SU-DHL-6 (cell line): ENCODE results near the gene ETNK2.

Experiments
- H2AFZ ChIP-seq: fragments of 200-600 bp; sonication (generic); 2 replicates; pipeline ENCODE4 v1.6.1; 2014; ENCODE audit warnings: low read depth, mild to moderate bottlenecking, moderate library complexity, mixed read lengths, antibody characterized with exemption, low read length; ENCODE audit not compliant: severe bottlenecking
- H3F3A ChIP-seq: fragments of 200-600 bp; shearing (Covaris generic); 2 replicates; pipeline ENCODE4 v1.6.0; 2016; ENCODE audit warnings: antibody characterized with exemption, mild to moderate bottlenecking; ENCODE audit not compliant: insufficient read depth
- H3K27ac ChIP-seq: fragments of 200-600 bp; sonication (generic); 2 replicates; pipeline ENCODE4 v1.5.1; 2016; ENCODE audit warnings: low read depth, mild to moderate bottlenecking, low read length, moderate library complexity, mixed read lengths
- H3K27me3 ChIP-seq: fragments of 200-600 bp; sonication (generic), shearing (Covaris generic); 2 replicates; pipeline ENCODE4 v1.6.0; 2014; ENCODE audit warnings: mild to moderate bottlenecking, low read length
- H3K36me3 ChIP-seq: fragments of 200-600 bp; sonication (generic); 2 replicates; pipeline ENCODE4 v1.6.1; 2014; ENCODE audit warnings: mild to moderate bottlenecking, low read length, mixed read lengths
- H3K4me2 ChIP-seq: fragments of 300-600, 200-600 bp; shearing (Covaris generic), sonication (generic); 2 replicates; pipeline ENCODE4 v1.6.0; 2014; ENCODE audit warnings: low read length, low read depth, mild to moderate bottlenecking; ENCODE audit not compliant: poor library complexity, severe bottlenecking
- H3K4me3 ChIP-seq: fragments of 200-600 bp; sonication (generic); 2 replicates; pipeline ENCODE4 v1.5.1; 2014; ENCODE audit warnings: antibody characterized with exemption, low read length, mild to moderate bottlenecking, mixed read lengths; ENCODE audit not compliant: insufficient read depth, poor library complexity, severe bottlenecking
- H3K79me2 ChIP-seq: fragments of 200-600 bp; sonication (generic); 2 replicates; pipeline ENCODE4 v1.6.1; 2014; ENCODE audit warnings: mild to moderate bottlenecking, low read length, moderate library complexity; ENCODE audit not compliant: insufficient read depth
- H3K9ac ChIP-seq: fragments of 200-600 bp; sonication (generic); 2 replicates; pipeline ENCODE4 v1.7.0; 2014; ENCODE audit warnings: mild to moderate bottlenecking, low read length
- H3K9me2 ChIP-seq: fragments of 200-600 bp; sonication (generic); replicated peaks from 2 replicates; pipeline ENCODE4 v1.6.1; 2014; ENCODE audit warnings: low read length; ENCODE audit not compliant: insufficient read depth
- H3K9me3 ChIP-seq: fragments of 200-600 bp; sonication (generic); 2 replicates; pipeline ENCODE4 v1.6.1; 2014; ENCODE audit warnings: low read length, mixed read lengths; ENCODE audit not compliant: insufficient read depth
- H4K20me1 ChIP-seq: fragments of 200-600 bp; sonication (generic); 2 replicates; pipeline ENCODE4 v1.6.1; 2014; ENCODE audit warnings: low read depth, mild to moderate bottlenecking, antibody characterized with exemption, low read length, moderate library complexity, mixed read lengths
- EZH2phosphoT487 ChIP-seq: fragments of 200-600 bp; sonication (generic), shearing (Covaris generic); conservative IDR thresholded peaks from 2 replicates; pipeline ENCODE4 v1.6.1; 2018; ENCODE audit warnings: mild to moderate bottlenecking, antibody characterized with exemption, low read length, moderate library complexity, mixed read lengths
- TF ChIP-seq, protein P1 (sequence below): fragments of 200-600 bp; sonication (generic); IDR thresholded peaks from one replicate; pipeline ENCODE4 v1.5.1; 2017; ENCODE audit warnings: antibody characterized with exemption, mild to moderate bottlenecking, low read length, moderate library complexity; ENCODE audit not compliant: insufficient read depth, poor library complexity, severe bottlenecking

ETNK2 gene

DNA sequence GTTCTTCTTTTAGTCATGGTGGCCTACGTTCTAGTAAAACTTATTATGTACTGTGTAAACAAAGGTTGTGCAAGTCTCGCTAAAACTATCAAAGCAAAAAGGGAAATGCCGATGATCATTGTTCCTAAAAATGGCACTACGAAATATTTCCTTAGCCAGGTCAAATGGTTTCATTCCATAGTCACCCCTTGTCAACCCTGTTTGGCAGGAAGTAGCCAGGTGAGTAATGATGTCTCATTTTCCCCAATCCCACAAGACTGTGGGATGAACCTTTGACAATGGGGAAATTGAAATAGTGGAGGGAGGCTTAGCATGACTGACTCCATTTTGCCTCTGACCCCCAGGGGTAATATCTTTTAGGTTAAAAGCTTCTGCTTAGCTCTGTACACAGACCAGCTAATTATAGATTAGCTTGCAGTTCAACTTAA lies 19.9 kb upstream of the ETNK2 start:
- Histone ChIP-seq H3K79me2 (no peaks in the 10 kb centered on the region), H3K36me3 (no peaks in the 10 kb centered on the region), H3K4me2 (no peak overlapping the region), H3K27ac (no peak overlapping the region), H3K4me3 (no peak overlapping the region), H3K9ac (no peak overlapping the region), H3K27me3 (no peaks in the 10 kb centered on the region), H3F3A (no peaks in the 10 kb centered on the region), H4K20me1 (no peaks in the 10 kb centered on the region), H2AFZ (no peak overlapping the region), H3K9me2 (no peaks in the 10 kb centered on the region), H3K9me3 (peaks cover 23% of the 10 kb centered on the region; the same call in 1 of the 2 replicates)
- TF ChIP-seq, protein P1, sequence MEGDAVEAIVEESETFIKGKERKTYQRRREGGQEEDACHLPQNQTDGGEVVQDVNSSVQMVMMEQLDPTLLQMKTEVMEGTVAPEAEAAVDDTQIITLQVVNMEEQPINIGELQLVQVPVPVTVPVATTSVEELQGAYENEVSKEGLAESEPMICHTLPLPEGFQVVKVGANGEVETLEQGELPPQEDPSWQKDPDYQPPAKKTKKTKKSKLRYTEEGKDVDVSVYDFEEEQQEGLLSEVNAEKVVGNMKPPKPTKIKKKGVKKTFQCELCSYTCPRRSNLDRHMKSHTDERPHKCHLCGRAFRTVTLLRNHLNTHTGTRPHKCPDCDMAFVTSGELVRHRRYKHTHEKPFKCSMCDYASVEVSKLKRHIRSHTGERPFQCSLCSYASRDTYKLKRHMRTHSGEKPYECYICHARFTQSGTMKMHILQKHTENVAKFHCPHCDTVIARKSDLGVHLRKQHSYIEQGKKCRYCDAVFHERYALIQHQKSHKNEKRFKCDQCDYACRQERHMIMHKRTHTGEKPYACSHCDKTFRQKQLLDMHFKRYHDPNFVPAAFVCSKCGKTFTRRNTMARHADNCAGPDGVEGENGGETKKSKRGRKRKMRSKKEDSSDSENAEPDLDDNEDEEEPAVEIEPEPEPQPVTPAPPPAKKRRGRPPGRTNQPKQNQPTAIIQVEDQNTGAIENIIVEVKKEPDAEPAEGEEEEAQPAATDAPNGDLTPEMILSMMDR = no peak
- TF ChIP-seq EZH2phosphoT487 = no peak

- Histone ChIP-seq H3K9ac (no peak overlapping the region), H3K9me3 (peaks cover 23% of the 10 kb centered on the region; the same call in 1 of the 2 replicates), H3K27me3 (no peaks in the 10 kb centered on the region), H3K79me2 (no peaks in the 10 kb centered on the region), H3K4me2 (no peak overlapping the region), H3K4me3 (no peak overlapping the region), H3K9me2 (no peaks in the 10 kb centered on the region), H2AFZ (no peak overlapping the region), H4K20me1 (no peaks in the 10 kb centered on the region), H3F3A (no peaks in the 10 kb centered on the region), H3K27ac (no peak overlapping the region), H3K36me3 (no peaks in the 10 kb centered on the region)
- TF ChIP-seq EZH2phosphoT487 = no peak
- TF ChIP-seq, protein P1 = no peak
Observed at GRCh38 chr1:204170494-204171155, 18.8 kb upstream of the ETNK2 start.

DNA sequence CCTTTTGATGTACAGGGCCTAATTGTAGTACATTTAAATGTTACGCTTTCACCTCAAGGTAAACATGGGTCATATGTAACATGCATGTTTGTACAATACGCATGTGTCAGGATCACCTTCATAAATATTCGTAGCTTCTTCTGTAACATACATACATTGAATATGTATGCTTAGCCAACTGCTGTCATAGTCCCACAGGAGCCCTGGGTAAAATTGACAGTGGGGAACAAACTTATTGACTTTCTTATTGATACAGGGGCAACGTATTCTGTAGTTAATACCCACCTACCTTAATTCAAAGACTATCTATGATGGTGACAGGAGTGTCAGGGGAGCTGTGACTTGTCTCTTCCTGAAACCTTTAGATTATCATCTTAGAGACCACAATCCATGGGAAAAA lies 18.0 kb upstream of the ETNK2 start:
- H4K20me1 ChIP-seq = no peaks in the 10 kb centered on the region
- no peak overlapping the region for H3K9ac ChIP-seq
- H3K4me2 ChIP-seq = no peak overlapping the region
- H3K36me3 ChIP-seq = no peaks in the 10 kb centered on the region
- H2AFZ ChIP-seq = no peak overlapping the region
- no peaks in the 10 kb centered on the region for H3K79me2 ChIP-seq
- no peaks in the 10 kb centered on the region for H3K9me2 ChIP-seq
- H3K9me3 ChIP-seq = peaks cover 23% of the 10 kb centered on the region; the same call in 1 of the 2 replicates
- TF ChIP-seq, protein P1 = no peak
- no peak for TF ChIP-seq EZH2phosphoT487
- no peak overlapping the region for H3K27ac ChIP-seq
- no peaks in the 10 kb centered on the region for H3K27me3 ChIP-seq
- no peak overlapping the region for H3K4me3 ChIP-seq
- H3F3A ChIP-seq = no peaks in the 10 kb centered on the region
